AG09319 (cell line): ENCODE measurements around the gene TEX2.

ENCODE experiments used
- DNase-seq: peaks from one replicate; pipeline ENCODE4 v3.0.0-alpha.2; 2010; ENCODE audit warnings: low read depth; ENCODE audit errors: extremely low read depth
- CTCF ChIP-seq: IDR thresholded peaks from 2 replicates; pipeline ENCODE4 v1.5.1; 2011; ENCODE audit warnings: low read depth, mild to moderate bottlenecking, inconsistent platforms, low read length, moderate library complexity

TEX2 gene

DNA sequence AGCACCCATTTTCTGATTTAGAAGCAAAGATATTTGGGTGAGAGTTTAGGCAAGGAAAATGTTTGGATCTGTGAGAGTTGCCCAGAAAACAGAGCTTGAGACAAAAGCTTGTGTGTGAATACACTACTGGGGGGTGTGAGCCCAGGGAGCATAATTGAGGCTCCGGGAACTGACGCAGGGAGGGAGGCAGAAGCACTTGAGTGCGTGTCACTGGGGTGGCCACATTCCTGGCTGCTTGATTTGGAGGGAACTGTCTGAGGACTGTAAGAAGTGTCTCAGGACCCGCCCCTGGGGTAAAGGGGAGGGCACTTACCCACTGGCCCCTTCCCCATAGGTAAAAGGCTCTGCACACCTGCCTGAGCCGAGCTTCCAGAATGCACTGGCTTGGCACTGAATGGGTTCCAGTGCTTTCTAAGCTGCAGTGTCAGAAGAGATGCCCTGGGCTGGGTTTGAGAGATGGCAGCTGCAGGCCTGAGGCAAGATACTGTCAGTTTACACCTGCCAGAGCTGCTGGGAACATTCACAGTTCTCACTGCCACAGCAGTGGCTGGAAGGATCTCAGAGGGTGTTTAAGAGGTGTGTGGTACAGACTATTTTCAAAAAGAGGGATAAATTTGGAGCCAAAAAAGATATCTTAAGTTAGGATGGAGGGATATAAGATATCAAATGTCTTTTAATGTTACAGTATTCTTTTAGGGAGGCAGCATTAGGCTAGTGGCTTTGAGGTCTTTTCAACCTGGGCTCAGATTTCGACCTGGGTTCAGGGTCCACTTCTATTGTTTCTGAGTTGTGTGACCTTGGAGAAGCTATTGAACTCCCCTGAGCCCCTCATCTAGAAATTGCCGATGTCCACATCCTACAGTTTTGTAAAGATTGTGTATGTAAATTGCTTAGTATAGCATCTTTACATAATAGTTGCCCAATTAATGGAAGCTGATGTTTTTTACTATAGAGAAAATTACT is 6.9 kb upstream of the TEX2 start:
- no peak for DNase-seq

DNA sequence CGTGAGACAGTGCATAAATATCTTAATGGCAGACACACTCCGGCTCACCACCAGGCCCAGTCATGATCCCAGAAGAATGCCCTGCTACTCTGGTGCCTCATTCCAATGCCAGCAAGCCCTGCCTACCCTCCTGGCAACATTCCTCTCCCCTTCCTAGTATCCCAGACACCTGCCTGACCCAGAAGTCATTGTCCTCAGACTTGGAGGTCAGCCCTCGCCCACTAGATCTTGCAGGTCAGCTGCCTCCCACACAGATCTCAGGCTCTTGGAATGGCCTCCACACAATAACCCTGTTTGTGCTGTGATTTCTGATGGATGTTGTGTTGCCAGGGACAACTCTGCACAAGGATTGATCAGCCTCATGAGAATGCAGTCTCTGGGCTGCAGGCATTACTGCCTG is 1.8 kb upstream of the TEX2 start:
- no peak for DNase-seq
- no peak for TF ChIP-seq CTCF

More for the DNA sequence above, 6.9 kb upstream of the TEX2 start:
- TF ChIP-seq CTCF = no peak

DNA sequence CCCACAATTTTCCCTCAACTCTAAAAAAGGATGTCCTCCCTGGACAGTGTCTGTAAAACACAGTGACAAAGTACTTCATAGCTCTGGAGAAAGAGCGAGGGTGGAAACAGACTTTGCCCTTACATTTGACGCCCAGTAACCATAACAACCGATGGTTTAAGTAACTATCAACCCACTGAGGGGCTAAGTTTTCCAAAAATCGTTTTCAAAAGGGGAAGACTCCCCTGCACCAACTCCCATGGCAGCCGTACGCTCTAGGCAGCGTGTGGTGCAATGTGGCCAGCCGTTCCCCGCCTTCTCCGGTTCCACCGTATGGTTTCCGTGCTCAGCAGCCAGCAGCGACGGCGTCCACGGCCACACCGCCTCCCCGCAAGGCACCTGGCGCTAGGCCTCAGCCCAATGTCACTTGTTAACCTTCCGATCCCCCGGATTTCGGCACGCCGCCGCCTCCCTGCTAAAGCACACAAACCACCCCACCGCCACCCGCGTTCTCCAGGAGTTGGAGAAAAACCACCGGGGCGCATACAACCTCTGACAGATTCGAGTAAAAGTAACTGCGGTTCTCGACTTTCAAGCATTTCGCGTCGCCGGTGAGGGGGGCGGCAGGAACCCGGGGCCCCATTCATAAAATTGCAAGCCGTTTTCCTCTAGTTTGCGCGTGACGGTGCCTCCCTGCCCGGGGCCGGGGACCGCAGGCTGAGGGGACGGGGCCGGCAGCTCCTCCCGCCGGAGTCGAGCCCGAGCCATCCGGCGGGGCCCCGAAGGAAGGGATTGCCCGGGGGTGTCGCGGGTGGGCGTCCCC is 661 bp downstream of the TEX2 start:
- TF ChIP-seq CTCF = no peak
- DNase-seq = no peak

- DNase-seq = no peak
- TF ChIP-seq CTCF = no peak
Measured at GRCh38 chr17:64261417-64262145, 1.5 kb downstream of the TEX2 start.

DNA sequence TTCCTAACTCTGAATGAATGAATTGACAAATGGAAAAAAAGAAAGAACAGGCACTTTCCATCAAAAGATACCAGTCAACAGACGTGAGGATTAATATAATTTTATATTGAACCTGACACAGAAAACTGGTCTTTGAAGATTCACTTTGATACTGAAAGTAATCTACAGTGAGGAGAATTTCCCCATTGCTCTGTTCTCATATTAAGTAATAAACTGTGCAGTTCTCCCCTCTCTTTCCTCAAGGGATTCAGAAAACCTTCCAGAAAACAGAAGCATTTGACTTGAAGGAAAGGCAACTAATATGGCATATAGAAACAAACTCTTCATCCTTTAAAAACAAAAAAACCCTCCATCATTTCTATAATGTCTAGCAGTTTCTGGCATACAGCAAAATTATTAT is 2.2 kb downstream of the TEX2 start:
- no peak for DNase-seq
- TF ChIP-seq CTCF = no peak

DNA sequence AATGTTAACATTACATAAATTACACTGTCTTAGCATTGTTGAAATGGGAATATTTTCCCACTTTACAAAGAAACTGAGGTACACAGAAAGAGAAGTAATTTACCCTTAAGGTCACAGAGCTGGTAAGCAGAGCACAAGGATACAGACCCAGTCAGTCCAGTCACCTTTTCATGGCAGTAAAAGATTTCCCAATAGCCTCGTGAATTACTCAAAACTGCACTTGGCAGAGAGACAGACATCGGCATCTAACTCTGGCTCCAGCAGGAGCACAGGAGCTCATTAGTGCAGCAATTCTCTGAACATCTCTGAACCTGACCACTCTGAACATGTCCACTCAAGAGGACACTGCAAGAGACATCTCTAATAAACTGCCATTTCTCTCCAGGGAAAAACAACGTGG is 3.1 kb downstream of the TEX2 start:
- TF ChIP-seq CTCF = no peak
- DNase-seq = peak; percentile 18
